GM18498 (cell line): ENCODE data around the gene PLPP4.

Experiments
- ATAC-seq: cut with Tn5 transposase; IDR thresholded peaks from one replicate; pipeline ENCODE4 v1.9.1; 2021; ENCODE audit warnings: mild to moderate bottlenecking, moderate library complexity; ENCODE audit not compliant: unreplicated experiment

The PLPP4 gene

DNA sequence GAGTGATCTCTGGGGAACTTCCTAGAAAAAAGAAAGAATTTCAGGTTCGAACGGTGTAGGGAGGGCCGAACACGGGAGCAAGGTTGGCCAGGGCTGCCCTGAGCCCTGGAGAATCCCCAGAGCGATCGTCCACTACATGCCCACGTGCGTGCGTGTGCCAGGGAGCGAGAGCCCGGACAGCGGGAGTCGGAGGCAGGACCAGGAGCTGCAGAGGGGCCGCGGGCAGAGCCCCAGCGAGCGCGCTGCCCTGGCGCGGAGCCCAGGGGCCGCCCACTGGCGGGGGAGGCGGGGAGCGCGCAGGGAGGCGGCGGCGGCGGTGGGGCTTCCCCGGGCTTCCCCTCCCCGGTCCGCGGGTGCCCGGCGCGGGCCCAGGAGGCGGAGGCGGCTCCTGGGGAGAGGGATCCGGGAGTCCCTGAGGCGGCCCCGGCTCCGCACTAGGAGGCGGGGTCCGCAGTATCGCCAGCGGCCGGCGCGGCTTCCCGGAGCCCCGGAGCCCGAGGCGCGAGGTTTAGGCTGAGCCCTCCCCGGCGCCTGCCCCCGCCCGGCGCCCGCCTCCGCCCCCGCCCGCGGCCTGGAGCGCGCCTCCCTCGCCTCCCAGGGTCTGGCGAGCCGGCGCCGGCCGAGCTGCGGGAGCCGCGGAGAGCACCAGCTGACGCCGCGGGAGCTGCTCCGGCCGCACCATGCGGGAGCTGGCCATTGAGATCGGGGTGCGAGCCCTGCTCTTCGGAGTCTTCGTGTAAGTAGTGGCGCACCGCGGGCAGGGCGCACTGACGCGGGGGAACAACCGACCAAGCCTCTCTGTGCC, at the start of gene PLPP4:
TSS of gene PLPP4 (plus strand) at position 602 of the 805 bp plus-strand sequence. CDS start at position 681, 79 bp downstream.
- ATAC-seq: peak; percentile 67

DNA sequence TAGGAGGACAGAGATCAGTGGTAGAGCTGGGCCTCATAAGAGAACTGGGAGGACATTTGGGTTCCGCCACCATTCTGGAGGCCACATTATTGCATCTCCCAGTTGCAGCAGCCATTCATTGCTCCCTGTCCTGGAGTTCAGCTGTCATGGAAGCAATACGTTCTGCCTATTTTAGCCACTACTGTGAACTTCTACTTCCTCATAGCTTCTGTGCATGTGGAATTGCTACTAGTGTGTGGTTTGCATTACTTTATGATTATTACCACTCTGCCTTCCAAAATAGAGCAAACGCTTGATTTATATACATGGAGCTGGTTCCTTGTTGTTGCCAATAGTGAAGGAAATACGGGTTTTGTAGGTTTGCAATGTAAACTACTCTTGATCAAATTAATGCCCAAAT, 47.2 kb upstream of the PLPP4 start:
- no peak for ATAC-seq

DNA sequence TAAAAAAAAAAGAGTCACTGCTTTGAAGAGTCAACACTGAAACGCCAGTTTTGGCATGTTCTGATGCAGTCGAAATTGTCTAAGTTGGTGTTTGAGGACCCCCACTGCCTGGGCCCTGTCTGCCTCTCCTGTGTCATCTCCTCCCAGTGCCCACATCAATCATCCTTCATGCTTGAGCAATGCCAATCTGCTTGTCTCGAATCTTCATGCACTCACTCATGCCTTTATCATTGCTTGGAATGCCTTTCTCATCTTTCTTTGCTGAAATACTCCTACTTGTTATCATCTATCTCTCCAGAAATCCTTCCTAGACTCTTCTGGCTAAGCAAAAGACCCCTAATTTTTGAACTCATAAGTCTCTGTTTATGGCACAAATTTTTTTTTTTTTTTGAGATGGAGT, 42.1 kb upstream of the PLPP4 start:
- ATAC-seq: no peak

DNA sequence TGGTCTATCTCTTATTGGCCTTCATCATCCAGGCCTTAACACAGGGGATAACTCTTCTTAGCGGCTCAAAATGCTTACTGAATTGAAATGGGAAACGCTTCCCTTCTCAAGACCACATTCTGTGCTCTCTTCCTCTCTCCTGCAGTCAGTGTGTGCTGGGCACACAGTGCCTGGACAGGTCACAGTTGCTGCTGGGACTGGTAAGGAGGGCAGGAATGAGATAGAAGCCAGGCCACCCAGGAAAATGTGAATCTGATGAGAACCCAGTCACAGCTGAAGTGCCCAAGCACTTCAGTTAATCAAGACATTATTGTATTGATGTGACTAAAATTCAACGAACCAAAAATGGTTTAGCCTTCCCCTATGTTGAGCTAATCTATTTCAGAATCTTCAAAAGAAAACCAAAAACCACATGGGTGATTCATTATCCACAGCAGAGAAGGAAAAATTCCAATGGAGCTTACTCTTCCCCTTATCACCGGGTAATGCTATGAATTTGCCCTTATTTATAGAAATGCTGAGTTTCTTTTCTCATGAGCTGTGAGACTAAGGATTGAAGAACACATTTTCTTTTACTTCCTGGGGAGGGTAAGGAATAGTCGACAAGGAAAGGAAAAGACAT, 41.2 kb upstream of the PLPP4 start:
- no peak for ATAC-seq

DNA sequence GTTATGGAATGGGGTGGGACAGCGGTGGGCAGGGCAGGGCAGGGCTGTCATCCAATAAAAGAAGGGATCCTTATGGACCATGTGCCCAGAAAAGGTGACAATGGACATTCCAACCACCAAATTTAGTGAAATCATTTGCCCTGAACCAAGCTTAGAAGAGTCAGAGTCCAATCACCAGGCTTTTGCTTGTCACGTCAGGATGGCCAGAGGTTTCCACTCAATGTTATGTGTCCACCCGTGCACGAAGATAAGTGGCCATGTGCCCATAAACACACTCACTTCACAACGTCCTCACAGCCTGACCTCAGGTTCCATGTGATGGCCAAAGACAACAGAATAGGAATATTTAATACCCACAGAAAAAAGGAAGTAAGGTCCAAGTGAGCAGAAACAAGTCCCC, 36.6 kb upstream of the PLPP4 start:
- ATAC-seq: no peak

DNA sequence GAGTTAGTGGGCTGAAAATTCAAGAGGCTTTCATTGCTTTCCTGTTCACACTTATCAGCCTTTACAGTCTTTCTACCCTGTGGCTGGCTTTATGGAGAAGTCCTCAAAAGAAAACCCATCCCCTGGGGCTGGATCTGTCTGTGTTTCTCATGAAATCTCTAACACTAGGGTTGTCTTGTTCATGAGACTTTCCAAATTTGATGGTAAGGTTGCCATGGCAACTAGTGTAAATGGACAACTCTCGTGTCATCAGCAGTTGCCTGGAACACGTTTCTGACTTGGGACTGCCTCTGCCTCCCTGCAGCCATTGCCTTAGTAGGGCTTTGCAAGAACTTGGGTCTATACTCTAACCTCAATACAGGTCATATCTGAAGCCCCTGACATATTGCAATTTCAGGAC, 35.8 kb upstream of the PLPP4 start:
- no peak for ATAC-seq

DNA sequence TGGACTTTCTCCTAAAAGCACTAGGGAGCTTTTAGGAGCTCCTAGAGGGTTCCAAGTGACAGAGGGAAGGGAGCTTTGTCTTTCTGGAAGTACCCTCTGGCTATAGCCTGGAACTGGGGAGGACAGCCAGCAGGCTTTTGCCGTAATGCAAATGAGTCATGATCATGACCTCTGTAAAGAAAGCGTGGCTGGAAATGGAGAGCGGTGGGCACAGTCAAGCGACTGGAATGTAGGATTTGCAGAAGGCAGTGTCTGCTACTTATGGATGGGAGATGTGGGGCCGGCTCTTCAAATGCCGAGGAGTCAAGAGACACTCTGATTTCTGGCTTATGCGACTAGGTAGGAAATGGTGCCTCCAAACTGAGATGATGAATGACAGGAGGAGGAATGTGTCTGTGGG, 34.6 kb upstream of the PLPP4 start:
- no peak for ATAC-seq

DNA sequence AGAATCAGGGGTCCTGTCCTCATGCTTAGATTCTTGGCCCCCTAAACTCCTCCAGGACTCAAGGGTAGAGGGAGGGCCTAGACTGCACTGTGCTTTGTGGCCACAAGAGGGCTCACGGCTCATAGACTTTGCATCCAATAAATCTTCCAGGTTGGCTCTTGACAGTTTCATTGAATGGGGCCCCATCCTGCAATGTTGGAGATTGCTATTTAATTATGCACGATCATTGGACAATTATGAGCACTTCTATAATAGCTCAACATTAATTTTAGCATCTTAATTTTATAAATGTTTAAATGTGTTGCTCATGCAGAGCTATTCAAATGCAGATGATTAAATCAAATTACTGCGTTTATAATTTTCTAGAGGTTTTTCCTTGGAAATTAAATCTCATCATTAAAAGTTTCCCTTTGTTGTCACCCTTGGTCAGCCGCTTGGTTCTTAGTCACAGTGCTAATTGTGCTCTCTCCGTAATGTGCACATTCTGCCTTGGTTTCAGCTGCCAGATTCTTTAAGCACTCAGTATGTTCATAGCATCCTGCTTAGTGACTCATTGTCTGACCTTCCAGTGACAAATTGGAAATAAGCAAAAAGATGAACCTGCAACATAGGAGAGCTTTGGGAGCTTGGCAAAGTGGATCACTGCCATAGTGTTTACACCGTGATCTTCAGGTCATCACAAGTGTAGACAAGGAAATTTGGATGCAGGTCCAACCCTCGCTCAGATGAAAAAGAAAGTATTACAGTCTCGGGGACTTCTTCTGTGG, 33.4 kb upstream of the PLPP4 start:
- ATAC-seq: no peak

DNA sequence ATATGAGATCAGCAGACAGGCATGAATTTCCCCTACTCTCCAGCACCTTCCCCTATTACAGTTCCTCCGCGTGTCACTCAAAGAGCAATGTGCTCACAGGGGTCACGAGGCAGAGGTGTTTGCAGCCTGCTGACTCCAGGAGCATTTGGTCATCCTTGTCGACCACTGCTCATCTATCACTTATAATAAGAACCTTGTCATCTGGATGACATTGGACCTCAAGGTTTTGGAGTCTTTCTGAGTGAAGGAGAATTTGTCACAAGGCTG, 32.9 kb upstream of the PLPP4 start:
- ATAC-seq: no peak

DNA sequence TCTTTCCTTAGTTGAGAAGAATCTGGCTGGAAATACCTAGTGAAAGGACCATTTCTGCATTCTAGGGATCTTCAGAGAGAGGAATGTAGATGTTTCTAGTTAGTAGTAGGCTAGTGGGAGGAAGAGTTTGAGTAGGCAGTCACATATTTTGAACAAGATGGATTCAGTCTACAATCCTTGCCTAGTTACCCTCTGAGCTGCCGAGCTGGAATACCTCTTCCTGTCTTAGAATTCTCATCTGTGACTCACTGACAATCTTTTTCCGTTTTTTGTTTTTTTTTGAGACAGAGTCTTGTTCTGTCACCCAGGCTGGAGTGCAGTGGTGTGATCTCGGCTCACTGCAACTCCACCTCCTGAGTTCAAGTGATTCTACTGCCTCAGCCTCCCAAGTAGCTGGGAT, 30.7 kb upstream of the PLPP4 start:
- no peak for ATAC-seq

DNA sequence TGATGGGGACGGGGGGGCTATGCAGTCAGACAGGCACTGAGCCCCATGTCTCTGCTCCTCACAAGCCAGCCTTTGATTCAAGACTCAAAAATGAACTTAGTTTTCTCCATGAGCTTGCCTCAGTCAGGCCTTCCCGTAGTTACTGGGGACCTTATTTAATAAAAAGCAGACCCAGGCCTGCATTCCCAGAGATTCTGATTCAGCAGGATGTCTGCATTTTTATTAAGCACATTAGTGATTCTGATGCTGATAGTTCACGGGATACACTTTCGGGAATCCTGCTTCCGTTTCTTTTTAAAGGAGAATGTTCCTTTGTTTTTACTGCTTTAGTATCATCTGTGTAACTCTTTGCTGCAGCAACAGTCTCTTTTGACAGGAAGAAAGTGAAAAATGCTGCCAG, 28.3 kb upstream of the PLPP4 start:
- no peak for ATAC-seq

DNA sequence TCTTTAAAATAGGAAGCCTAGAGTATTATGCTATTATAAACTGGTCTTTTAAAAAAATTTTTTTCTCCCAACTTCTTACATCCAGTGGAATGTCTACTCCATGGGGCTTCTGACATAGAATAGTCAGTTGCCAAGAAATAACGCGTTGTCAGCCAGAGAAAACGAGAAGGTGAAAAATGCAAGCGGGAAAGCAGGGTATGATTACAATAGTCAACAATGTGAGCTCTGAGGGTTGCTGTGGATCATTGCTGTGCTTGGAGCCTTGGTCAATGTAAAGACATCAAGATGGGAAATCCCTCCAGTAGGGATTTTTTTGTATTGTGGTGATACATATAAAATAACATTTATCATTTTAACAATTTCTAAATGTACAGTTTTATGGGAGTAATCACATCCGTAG, 27.6 kb upstream of the PLPP4 start:
- ATAC-seq: no peak

DNA sequence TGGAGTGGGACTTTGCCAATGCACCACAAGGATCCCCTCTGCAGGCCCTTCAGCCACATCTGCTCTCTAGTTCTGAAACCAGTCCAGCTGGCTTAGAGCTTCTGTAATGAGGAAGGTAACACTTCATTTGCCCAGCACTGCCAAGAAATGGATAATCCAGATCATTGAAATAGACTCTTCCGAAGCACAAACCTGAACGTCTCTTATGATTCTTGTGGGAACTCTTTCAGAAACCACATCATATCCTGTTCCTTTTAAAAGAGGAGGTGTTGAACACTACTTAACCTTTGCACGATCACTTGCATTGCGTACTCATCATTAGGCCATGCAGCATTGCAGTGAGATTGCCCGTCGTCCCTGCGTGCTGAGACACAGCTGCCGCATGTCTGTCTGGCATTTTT, 25.8 kb upstream of the PLPP4 start:
- no peak for ATAC-seq

DNA sequence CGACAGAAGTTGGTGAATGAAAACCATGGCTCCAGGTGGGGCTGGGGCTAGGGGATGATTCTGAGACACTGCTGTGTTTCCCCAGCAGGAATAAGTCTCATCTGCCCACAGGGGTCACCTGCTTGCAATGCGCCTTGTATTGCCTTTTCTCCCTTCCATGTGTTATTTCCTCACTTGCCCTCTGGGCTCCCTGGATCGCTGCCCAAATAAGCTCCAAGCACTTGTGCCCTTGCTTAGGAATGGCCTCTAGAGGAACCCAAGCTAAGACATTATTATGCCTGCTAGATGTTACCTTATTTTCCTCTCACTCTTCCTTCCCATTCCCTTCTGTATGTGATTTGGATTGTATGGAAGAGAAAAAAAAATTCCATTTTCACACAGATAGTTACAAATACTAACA, 24.8 kb upstream of the PLPP4 start:
- no peak for ATAC-seq

DNA sequence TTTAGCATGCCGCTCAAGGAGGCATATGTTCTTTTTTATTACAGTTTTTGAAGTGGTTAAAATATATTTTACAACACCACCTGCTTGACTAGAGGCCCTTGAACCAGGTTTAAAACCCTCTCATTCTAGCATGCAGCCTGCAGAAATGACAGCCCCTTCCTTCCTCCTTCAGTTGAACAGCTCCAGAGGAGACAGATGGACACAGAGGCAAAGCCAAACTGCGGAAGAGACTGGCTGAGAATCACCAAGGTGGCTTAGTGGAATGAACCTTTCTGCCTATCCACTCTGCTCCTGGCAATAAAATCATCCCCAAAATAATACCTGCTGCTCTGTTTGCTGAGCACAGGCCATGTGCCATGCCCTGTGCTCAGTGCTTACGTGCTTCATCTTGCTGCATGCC, 23.9 kb upstream of the PLPP4 start:
- ATAC-seq: no peak

DNA sequence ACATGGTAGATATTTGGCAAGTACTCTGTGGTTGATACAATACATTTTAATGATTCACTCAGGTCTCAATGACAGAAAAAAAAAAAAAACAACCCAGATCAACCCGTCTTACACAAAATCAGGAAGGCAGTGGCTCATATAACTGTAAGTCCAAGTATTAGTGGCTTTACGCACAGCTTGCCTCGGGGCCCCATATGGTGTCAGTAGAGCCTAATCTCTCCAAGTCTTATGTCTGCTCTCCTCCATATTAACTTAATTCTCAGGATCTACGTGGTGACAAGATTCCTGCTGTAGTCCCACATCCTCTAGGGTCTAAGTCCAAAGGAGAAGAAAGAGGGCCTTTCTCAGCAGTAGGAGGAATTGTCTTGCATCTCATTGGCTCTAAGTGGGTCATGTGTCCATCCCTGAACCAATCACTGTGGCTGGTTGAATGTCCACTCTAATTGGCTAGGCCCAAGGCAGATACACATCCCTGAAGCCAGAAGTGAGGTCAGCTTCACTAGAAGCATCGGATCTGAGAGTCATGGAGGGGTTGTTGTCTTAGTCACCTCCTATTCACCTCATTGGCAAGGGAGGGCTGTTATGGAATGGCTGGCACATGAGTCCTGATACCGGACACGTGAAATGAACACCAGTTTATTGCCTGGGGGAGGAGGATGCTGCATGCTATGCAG, 20.5 kb upstream of the PLPP4 start:
- no peak for ATAC-seq

DNA sequence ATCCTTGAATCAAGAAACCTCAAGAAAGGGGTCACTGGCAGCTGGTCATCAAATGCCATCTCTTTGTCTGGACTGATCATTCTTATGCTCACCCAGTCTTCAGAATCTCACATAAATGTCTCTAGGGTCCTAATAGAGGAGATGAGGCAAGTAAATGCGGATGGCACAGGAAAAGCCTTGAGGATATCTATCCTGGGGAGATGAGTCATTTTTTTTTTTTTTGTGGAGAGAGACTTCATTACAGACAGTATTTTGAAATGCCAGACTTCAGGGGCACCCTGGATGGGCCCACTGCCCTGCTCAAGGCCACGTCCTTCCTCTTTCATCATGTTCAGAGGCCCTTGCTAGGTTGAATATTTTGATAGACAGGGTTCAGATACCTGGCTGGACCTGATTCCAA, 19.5 kb upstream of the PLPP4 start:
- no peak for ATAC-seq

DNA sequence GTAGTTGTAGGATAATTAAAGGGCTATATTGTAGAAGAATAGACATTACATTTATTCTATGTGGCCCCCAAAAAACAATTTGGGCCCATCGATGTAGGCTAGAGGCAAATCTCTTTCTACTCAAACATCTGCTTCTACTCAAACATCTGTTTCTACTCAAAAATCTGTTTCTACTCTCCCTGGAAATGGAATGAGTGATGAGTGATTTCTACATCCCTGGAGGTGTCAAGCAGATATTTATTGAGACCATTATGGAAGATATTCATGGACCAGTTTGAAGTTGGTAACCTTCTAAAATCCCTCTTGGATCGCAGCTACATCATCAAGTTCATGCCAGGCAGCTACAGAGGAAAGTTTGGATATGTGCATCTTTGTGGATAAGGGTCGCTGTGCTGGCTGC, 5.1 kb upstream of the PLPP4 start:
- ATAC-seq: no peak

DNA sequence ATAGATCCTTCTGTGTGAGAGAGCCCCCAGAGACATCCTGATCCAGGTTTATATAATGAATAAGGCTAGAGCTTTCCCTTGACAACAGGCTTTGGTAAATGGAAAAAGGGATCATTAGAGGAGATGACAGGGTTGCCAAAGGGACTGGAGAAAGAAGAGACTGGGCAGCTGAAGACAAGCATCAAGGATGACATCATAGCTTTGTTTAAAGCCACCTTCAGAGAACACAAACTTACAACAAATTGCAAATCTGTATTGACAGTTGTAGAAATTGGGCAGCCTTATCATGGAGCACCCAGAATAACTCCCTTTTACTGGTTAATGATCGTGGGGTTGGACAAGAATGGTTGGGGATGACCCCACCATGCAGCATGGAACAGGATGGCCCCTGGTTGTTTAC, 3.7 kb upstream of the PLPP4 start:
- ATAC-seq: no peak

DNA sequence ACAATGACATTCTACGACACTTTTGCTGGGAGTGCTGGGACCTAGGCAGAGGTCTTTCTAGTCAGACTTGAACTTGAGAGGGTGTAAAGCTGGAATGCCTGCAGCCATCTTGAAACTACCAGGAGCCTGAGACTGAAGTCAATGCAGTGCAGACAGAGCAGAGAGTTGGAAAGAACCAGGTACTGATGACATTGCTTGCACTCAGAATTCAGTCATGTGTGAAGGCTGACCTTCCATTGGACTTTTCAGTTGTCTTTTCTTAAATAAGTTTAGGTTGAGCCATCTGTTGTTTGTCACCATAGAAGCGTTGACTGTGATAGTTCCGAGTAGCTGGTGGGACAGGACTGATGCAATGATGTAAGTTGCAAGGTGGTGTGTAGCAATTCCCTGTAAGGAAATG, 3.1 kb upstream of the PLPP4 start:
- ATAC-seq: no peak

DNA sequence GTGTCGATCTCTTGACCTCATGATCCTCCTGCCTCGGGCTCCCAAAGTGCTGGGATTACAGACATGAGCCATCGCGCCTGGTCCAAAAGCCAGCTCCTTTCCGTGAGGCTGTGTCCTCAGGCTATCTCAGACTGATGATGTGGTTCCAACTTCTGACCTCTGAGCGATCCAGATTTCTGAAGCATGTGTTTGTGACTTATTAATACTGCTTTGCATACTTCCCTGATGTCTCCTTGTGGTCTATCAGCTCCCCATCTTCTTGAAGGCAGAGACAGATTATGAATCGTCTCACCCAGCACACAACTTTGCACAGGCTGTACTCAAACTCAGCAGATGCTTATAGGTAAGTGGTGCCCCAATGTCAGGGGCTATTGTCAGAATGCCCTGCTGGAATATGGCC, 2.0 kb upstream of the PLPP4 start:
- no peak for ATAC-seq

DNA sequence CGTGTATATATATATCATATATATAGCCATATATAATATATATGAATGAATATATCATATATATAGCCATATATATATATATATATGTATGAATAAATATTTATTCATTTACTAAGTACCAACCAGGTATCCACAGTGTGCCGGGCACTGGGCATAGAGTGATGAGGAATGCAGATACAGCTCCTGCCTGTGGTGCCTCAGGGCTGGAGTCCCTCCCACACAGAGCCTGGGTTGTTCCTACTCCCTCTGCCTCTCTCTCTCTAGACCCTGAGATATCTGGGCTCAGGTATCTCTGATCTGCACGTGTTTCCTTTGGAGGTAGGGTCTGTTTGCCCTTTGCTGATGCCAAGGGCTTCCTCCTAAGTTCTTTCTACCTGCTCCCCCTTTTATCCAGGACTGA, 1.4 kb upstream of the PLPP4 start:
- ATAC-seq: no peak
